Esophagus squamous epithelium (tissue), 4 donors: ENCODE results near the gene PKN2.

Experiments used
- CTCF ChIP-seq, 6 experiments: fragments of 450-650 bp in 4 of 6; fragments of 200-600 bp in 2 of 6; sonication (generic) in 2 of 6; IDR thresholded peaks; one replicate each; pipeline ENCODE4 v1.5.1; 2016 to 2019; ENCODE audit warnings: antibody characterized with exemption in 6 of 6, mild to moderate bottlenecking in 4 of 6, moderate library complexity in 4 of 6
- POLR2A ChIP-seq, 4 donors: fragments of 450-650 bp; IDR thresholded peaks; one replicate each; pipeline ENCODE4 v1.6.1; 2017; ENCODE audit warnings: antibody characterized with exemption in 4 of 4, mild to moderate bottlenecking in 4 of 4, moderate library complexity in 3 of 4

- TF ChIP-seq CTCF (IDR thresholded peaks at IDR 0.05) = no peak
- no peak for TF ChIP-seq POLR2A (IDR thresholded peaks at IDR 0.05)
These were observed 96.4 kb downstream of the PKN2 start for GRCh38 chr1:88780485-88780884.
